GM12878 (cell line): ENCODE measurements around the gene SPTLC3. TPM values are rescaled to one million over a fixed set of nuclear protein-coding genes. Genes with fewer than 3 reads are reported as not detected.

Source experiments
- ATAC-seq: fragments of 200-7000 bp; cut with Tn5 transposase; 3 replicates; pipeline ENCODE4 v1.9.1; 2020; ENCODE audit warnings: mild to moderate bottlenecking, moderate library complexity
- BruUV-seq: library from RNA; stranded (reverse); fragments of 400-500 nt; replicated peaks from 2 replicates; lab custom pipeline; 2021; lab: Mats Ljungman, UMichigan
- CTCF ChIA-PET: fragments of 300-600 bp; sonication (Branson Sonifier 250); formaldehyde crosslinking; extraction: SDS; loops from one replicate; lab custom pipeline; 2021; ENCODE audit warnings: inconsistent platforms; lab: Yijun Ruan, JAX
- POLR2A ChIA-PET: fragments of 350-600 bp; formaldehyde crosslinking; extraction: SDS; loops from one replicate; lab custom pipeline; 2021; ENCODE audit warnings: inconsistent platforms; lab: Charles Lee
- RAD21 ChIA-PET: fragments of 300-600 bp; sonication (Branson Sonifier 250); formaldehyde crosslinking; loops from one replicate; lab custom pipeline; 2023; ENCODE audit warnings: antibody characterized with exemption; ENCODE audit not compliant: unreplicated experiment; lab: Charles Lee
- SMC1A ChIA-PET: fragments of 300-600 bp; sonication (Branson Sonifier 250); formaldehyde crosslinking; loops from one replicate; lab custom pipeline; 2023; ENCODE audit not compliant: unreplicated experiment, uncharacterized antibody; lab: Charles Lee
- DNase-seq: peaks from one replicate; pipeline ENCODE4 v3.0.0-alpha.2; 2011; ENCODE audit warnings: low read depth, low spot score
- FAIRE-seq: peaks from 3 replicates; lab custom pipeline; 2011; peaks lifted over from hg19 to GRCh38; lab: Jason Lieb, UNC
- H2AFZ ChIP-seq: 2 replicates; pipeline ENCODE4 v1.6.0; 2011; ENCODE audit warnings: low read depth, low read length, control low read depth; ENCODE audit not compliant: control insufficient read depth
- H3K27ac ChIP-seq: 2 replicates; pipeline ENCODE4 v1.5.1; 2011; ENCODE audit warnings: control low read depth; ENCODE audit not compliant: control insufficient read depth, insufficient read depth
- H3K27me3 ChIP-seq, 2 experiments: replicated peaks in 1 of 2; 2 replicates each; pipeline versions ENCODE4 v1.6.0 to v1.6.1; 2011; ENCODE audit warnings: low read length in 1 of 2; ENCODE audit not compliant: control insufficient read depth in 2 of 2, insufficient read depth in 2 of 2
- H3K36me3 ChIP-seq, 2 experiments: 2 replicates each; pipeline ENCODE4 v1.5.1; 2011; ENCODE audit warnings: low read length in 1 of 2; ENCODE audit not compliant: control insufficient read depth in 2 of 2, insufficient read depth in 2 of 2
- H3K4me1 ChIP-seq: 2 replicates; pipeline ENCODE4 v1.6.1; 2011; ENCODE audit warnings: mild to moderate bottlenecking, low read length, moderate library complexity, mixed read lengths; ENCODE audit not compliant: control insufficient read depth, insufficient read depth
- H3K4me2 ChIP-seq: 2 replicates; pipeline ENCODE4 v1.6.0; 2011; ENCODE audit warnings: control low read depth; ENCODE audit not compliant: control insufficient read depth, insufficient read depth
- H3K4me3 ChIP-seq: fragments of 200-600 bp; sonication (generic); 2 replicates; pipeline ENCODE4 v1.5.1; 2016
- H3K79me2 ChIP-seq: 2 replicates; pipeline ENCODE4 v1.6.0; 2011; ENCODE audit warnings: low read length; ENCODE audit not compliant: control insufficient read depth, insufficient read depth
- H3K9ac ChIP-seq: 2 replicates; pipeline ENCODE4 v1.8.0; 2011; ENCODE audit warnings: low read length, control low read depth, mixed read lengths; ENCODE audit not compliant: control insufficient read depth, insufficient read depth
- H3K9me3 ChIP-seq: replicated peaks from 3 replicates; pipeline ENCODE4 v1.5.1; 2011; ENCODE audit warnings: mild to moderate bottlenecking, low read length; ENCODE audit not compliant: control insufficient read depth, insufficient read depth
- H4K20me1 ChIP-seq: 2 replicates; pipeline ENCODE4 v1.6.0; 2011; ENCODE audit not compliant: control insufficient read depth, insufficient read depth
- ATF2 ChIP-seq: IDR thresholded peaks from 2 replicates; pipeline ENCODE4 v1.6.1; 2012; ENCODE audit warnings: low read length, inconsistent platforms
- BCLAF1 ChIP-seq: fragments of 450-650 bp; IDR thresholded peaks from 2 replicates; pipeline ENCODE4 v1.6.1; 2017; ENCODE audit warnings: antibody characterized with exemption, mild to moderate bottlenecking, moderate library complexity
- CEBPB ChIP-seq, 2 experiments: fragments of 150-350 bp in 1 of 2; IDR thresholded peaks; 2 replicates each; pipeline ENCODE4 v1.6.1; 2012 to 2014; ENCODE audit warnings: low read depth in 2 of 2, low read length in 2 of 2, borderline replicate concordance in 1 of 2, inconsistent platforms in 1 of 2
- E4F1 ChIP-seq: fragments of 450-650 bp; IDR thresholded peaks from 2 replicates; pipeline ENCODE4 v1.6.1; 2018; ENCODE audit warnings: borderline replicate concordance, mild to moderate bottlenecking; ENCODE audit not compliant: partially characterized antibody
- ELK1 ChIP-seq: IDR thresholded peaks from 2 replicates; pipeline ENCODE4 v1.6.1; 2012; ENCODE audit warnings: low read depth, low read length, improper control_type of control experiment
- NR2C2 ChIP-seq: IDR thresholded peaks from 2 replicates; pipeline ENCODE4 v1.6.1; 2011; ENCODE audit warnings: borderline replicate concordance, low read depth; ENCODE audit not compliant: control insufficient read depth, insufficient read length
- PKNOX1 ChIP-seq: fragments of 450-650 bp; IDR thresholded peaks from 2 replicates; pipeline ENCODE4 v1.6.1; 2016; ENCODE audit warnings: mild to moderate bottlenecking
- PML ChIP-seq: IDR thresholded peaks from 2 replicates; pipeline ENCODE4 v1.6.1; 2012; ENCODE audit warnings: low read length, inconsistent platforms
- POLR2AphosphoS5 ChIP-seq: IDR thresholded peaks from 2 replicates; pipeline ENCODE4 v1.6.1; 2011; ENCODE audit warnings: mild to moderate bottlenecking, low read length, inconsistent platforms
- SMC3 ChIP-seq: IDR thresholded peaks from 2 replicates; pipeline ENCODE4 v1.6.1; 2011; ENCODE audit warnings: low read length, improper control_type of control experiment, borderline replicate concordance
- WGBS: methylation state at CpG from one replicate; pipeline ENCODE4 v1.1.6; 2016; ENCODE audit warnings: low lambda C conversion rate; ENCODE audit not compliant: insufficient replicate concordance, insufficient coverage; ENCODE audit errors: missing lambda C conversion rate; 5-methylcytosine and 5-hydroxymethylcytosine counted together
- in situ Hi-C: fragments of 300-500 bp; cut with MboI; formaldehyde crosslinking; loops from 9 replicates; pipeline ENCODE4 v1.14.3; 2018; ENCODE audit warnings: mixed read lengths
- intact Hi-C: fragments of 100-400 bp; cut with micrococcal nuclease; formaldehyde crosslinking; loops from one replicate; pipeline ENCODE4 v1.14.2; 2022; ENCODE audit not compliant: unreplicated experiment
- polyA plus RNA-seq, 11 experiments: library from polyadenylated mRNA; depleted of rRNA in 4 of 11; unstranded in 6 of 11; stranded (reverse) in 5 of 11; fragments of >200 nt; fragmentation: Nextera tagmentation in 4 of 11; fragmentation: Illumina TruSeq in 1 of 11; extraction: Ambion mirVana in 4 of 11; extraction: Trizol in 1 of 11; gene quantifications; 1 replicate in 1 of 11; 2 replicates in 10 of 11; pipeline versions ENCODE4 v1.2.1 to v1.2.3, GENCODE V29; 2011 to 2016; ENCODE audit warnings: inconsistent platforms in 2 of 11, missing spikeins in 2 of 11, low read depth in 1 of 11
- total RNA-seq, 4 experiments: library from RNA; depleted of rRNA in 3 of 4; stranded (reverse); fragments of >200 nt in 3 of 4; fragmentation: Illumina TruSeq in 1 of 4; extraction: Trizol in 1 of 4; gene quantifications; 2 replicates each; pipeline versions ENCODE4 v1.2.1 to v1.2.3, GENCODE V29; 2013 to 2021

SPTLC3 gene
- total and polyA plus RNA-seq, 10 of the 15 experiments (the other 5 are each of a cell fraction or from before 2014, with no cell fraction given), result 0.04 to 0.29 (median 0.06) TPM; not detected in 7

- TF ChIP-seq ELK1 (no peak), CEBPB (IDR thresholded peaks at IDR 0.05; ENCODE audit: borderline replicate concordance in 1 of 2, low read depth in 2 of 2, low read length in 2 of 2) (no peak), BCLAF1 (no peak), SMC3 (no peak), PML (no peak)
Measured at GRCh38 chr20:13170771-13171170, 162.0 kb downstream of the SPTLC3 start (continued).

GRCh38 chr20:13173201-13173600 is 164.4 kb downstream of the SPTLC3 start:
- CTCF ChIA-PET, result no interaction called here
- no TSS peak for BruUV-seq
- H3K27me3 ChIP-seq, result no peaks in the 10 kb centered on the region; a peak in 1 of 4 replicates
- H3K9me3 ChIP-seq, result no peaks in the 10 kb centered on the region; the same call in 2 of the 3 replicates
- SMC1A ChIA-PET, result no interaction called here
- no peak for ATAC-seq
- no peaks in the 10 kb centered on the region for H3K36me3 ChIP-seq
- H3K9ac ChIP-seq, result no peak overlapping the region
- no peak overlapping the region for H3K4me2 ChIP-seq
- no peaks in the 10 kb centered on the region for H3K4me1 ChIP-seq
- intact Hi-C loops, result no loop called here
- H3K27ac ChIP-seq, result no peak overlapping the region
- no peak for FAIRE-seq
- H4K20me1 ChIP-seq, result no peaks in the 10 kb centered on the region
- WGBS, result 41% methylated on average over 2 of the region's 2 CpGs
- in situ Hi-C loops, result no loop called here
- H3K79me2 ChIP-seq, result no peaks in the 10 kb centered on the region
- no peak overlapping the region for H3K4me3 ChIP-seq
- RAD21 ChIA-PET, result no interaction called here
- no peak overlapping the region for H2AFZ ChIP-seq
- POLR2A ChIA-PET, result no interaction called here
- no peak for DNase-seq
- TF ChIP-seq NR2C2 (no peak), E4F1 (no peak), PKNOX1 (no peak), ATF2 (no peak), POLR2AphosphoS5 (no peak)
